HG03175 (cell line): ENCODE data around the gene PSMD1.

Experiments
- ATAC-seq: cut with Tn5 transposase; IDR thresholded peaks from one replicate; pipeline ENCODE4 v1.9.1; 2021; ENCODE audit warnings: mild to moderate bottlenecking, moderate library complexity; ENCODE audit not compliant: unreplicated experiment

PSMD1 gene

GRCh38 chr2:231110551-231110950 lies 53.9 kb downstream of the PSMD1 start:
- no peak for ATAC-seq

- ATAC-seq, result no peak
These were observed 55.3 kb downstream of the PSMD1 start for GRCh38 chr2:231111987-231112386.

GRCh38 chr2:231113489-231113888 lies 56.8 kb downstream of the PSMD1 start:
- no peak for ATAC-seq

GRCh38 chr2:231115651-231116050 lies 59.0 kb downstream of the PSMD1 start:
- ATAC-seq, result no peak

GRCh38 chr2:231117148-231117547 lies 60.5 kb downstream of the PSMD1 start:
- ATAC-seq, result no peak

- no peak for ATAC-seq
These were observed 61.4 kb downstream of the PSMD1 start for GRCh38 chr2:231117922-231118613.

- no peak for ATAC-seq
These were observed 61.9 kb downstream of the PSMD1 start for GRCh38 chr2:231118614-231118942.

- no peak for ATAC-seq
These were observed 66.8 kb downstream of the PSMD1 start for GRCh38 chr2:231123362-231123898.

GRCh38 chr2:231124838-231125568 lies 68.3 kb downstream of the PSMD1 start, which contains the start of gene HTR2B:
HTR2B (minus strand) TSS chr2:231125042; CDS start chr2:231123764, 1,278 bp downstream.
- no peak for ATAC-seq

- ATAC-seq, result no peak
These were observed 69.5 kb downstream of the PSMD1 start for GRCh38 chr2:231126123-231126522.

- no peak for ATAC-seq
These were observed 70.8 kb downstream of the PSMD1 start for GRCh38 chr2:231127480-231127879.

- no peak for ATAC-seq
These were observed 71.3 kb downstream of the PSMD1 start for GRCh38 chr2:231127936-231128335.

GRCh38 chr2:231128541-231128940 lies 71.9 kb downstream of the PSMD1 start:
- ATAC-seq, result no peak

- ATAC-seq, result no peak
These were observed 72.5 kb downstream of the PSMD1 start for GRCh38 chr2:231129216-231129615.

GRCh38 chr2:231130336-231131056 lies 73.8 kb downstream of the PSMD1 start:
- ATAC-seq, result no peak

GRCh38 chr2:231132129-231132528 lies 75.5 kb downstream of the PSMD1 start:
- no peak for ATAC-seq

- no peak for ATAC-seq
These were observed 76.9 kb downstream of the PSMD1 start for GRCh38 chr2:231133365-231134099.

- no peak for ATAC-seq
These were observed 78.4 kb downstream of the PSMD1 start for GRCh38 chr2:231134910-231135655.

- no peak for ATAC-seq
These were observed 82.0 kb downstream of the PSMD1 start for GRCh38 chr2:231138699-231139098.

GRCh38 chr2:231139796-231140195 lies 83.1 kb downstream of the PSMD1 start:
- no peak for ATAC-seq
